HG03565 (cell line): ENCODE results near the gene UQCR11.

Source experiments
- ATAC-seq: cut with Tn5 transposase; IDR thresholded peaks from one replicate; pipeline ENCODE4 v1.9.1; 2021; ENCODE audit warnings: mild to moderate bottlenecking, moderate library complexity; ENCODE audit not compliant: unreplicated experiment

Gene UQCR11

DNA sequence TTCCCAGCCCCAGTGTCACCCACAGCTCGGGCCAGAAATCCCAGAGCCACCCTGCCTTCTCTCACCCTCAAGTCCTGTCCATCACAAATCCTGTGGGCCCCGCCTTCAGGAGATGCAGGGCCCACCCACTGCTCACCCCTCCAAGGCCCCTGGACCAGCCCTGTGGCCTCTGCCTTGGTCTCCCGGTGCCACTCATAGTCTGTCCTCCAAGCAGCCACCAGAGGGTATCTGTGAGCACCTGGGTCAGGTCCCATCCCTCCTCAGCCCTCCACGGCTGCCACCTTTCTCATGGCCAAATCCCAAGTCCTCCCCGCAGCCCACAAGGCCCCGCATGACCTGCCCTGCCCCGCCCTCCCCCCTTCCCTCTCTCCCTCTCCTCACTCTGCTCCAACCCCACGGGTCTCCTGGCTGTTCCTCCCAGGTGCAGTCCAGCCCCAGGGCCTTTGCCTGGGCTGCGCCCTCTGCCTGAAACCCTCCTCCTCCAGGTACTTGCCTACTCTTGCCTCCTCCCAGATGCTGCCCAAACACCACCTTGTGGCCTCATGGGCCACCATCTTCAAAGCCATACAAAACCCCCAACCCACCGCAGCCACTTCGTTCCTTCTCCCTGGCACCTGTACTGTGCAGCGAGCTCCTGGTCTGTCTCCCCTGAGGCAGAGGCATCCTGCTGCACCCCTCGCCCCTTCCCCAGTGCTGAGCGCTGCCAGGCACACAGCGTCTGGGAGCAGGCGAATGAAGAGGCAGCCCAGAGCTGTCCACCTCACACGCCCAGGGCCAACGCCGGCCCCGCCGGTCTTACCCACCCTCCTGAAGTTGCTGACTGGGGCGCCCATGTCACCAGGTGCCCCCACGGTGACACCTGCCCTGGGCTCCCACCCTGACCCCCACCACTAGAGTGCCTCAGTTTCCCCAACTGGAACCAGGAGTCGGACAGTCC lies 13.2 kb upstream of the UQCR11 start:
- no peak for ATAC-seq

DNA sequence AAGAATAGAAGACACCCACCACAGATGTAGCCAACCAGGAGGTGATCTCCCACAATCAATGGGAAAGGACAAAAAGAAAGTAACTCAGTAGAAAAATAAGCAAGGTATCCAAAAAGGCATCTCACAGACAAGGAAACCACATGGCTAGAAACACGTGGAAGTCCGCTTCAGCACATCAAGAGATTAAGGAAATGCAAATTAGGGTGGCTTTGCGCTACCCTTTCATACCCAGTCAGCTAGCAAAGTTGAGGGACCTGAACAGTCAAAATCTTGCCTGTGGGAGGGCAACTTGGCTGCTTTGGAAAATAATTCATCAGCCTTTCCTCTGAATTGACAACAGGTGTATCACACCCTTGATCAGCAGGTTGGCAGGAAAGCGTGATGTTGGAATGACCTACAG lies 11.6 kb upstream of the UQCR11 start:
- no peak for ATAC-seq

DNA sequence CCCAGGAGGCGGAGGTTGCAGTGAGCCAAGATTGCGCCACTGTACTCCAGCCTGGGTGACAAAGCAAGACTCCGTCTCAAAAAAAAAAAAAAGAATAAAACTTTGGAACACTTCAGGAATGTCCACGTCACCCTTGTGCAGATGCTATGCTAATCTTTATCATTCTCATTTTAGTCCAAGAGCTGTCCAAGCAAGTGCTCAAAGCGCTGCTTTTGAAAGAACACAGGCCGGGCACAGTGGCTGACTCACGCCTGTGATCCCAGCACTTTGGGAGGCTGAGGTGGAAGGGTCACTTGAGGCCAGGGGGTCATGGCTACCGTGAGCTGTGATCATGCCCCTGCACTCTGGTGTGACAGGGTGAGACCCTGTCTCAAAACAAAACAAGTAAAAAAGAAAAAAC lies 11.1 kb upstream of the UQCR11 start:
- no peak for ATAC-seq

DNA sequence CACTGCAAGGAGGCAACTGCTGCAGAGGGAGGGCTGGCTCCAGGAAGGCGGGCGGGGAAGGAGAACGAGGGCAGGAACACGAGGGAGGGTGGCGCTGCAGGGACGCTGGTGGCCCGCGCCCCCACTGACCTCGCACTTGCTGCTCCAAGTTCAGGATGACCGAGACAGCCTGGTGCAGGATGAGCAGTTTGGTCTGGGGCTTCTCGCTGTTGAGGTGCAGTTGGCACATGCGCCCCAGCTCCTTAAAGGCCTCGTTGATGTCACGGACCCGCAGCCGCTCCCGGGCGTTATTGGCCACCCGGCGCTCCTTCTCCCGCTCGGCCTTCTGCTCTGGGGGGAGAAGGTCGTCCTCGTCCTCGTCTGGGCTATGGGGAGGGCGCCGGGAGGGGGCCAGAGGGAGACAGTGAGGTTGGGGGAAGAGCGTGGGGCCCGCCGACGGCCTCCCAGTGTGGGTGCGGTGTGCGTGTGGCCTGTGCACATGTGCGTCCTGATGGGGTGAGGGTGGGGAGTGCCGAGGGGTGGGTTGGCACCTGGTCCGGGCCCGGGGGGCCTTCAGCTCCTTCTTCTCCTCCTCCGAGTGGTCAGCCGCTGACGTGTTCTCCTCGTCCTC lies 10.0 kb upstream of the UQCR11 start:
- no peak for ATAC-seq

DNA sequence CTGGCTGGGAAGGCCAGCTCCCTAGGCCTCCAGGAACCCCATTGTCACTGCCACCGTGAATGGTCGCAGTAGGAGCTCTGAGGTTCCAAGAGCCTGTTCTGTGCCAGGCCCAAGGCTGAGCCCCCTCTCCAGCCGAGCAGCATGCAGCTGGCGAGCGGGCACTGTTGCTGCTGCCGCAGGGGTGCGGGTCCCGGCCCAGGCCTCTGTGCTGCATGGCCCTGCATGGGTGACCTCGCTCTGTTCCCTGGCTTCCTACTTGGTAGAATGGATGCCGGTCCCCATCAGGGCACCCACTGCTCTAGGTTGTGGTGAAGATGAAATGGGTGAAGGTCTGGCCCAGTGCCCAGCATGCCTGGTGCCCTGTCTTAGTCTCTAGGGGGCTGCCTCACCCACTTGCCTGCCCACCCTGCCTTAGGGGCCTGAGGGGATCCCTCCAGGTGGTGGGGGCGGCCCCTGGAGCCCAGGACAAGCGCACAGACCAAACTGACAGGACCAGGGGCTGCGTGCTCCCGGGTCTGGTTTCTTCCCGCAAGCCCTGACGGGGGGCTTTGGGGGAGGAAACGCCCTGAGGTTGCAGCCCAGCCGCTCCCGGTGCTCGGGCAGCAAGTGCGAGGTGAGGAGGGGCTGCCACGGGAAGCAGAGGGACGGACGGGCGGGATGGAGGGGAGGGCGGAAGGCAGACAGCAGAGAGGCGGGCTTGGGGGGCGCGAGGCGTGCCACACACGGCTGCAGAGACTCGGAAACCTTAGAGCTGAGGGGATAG lies 8.7 kb upstream of the UQCR11 start:
- no peak for ATAC-seq

DNA sequence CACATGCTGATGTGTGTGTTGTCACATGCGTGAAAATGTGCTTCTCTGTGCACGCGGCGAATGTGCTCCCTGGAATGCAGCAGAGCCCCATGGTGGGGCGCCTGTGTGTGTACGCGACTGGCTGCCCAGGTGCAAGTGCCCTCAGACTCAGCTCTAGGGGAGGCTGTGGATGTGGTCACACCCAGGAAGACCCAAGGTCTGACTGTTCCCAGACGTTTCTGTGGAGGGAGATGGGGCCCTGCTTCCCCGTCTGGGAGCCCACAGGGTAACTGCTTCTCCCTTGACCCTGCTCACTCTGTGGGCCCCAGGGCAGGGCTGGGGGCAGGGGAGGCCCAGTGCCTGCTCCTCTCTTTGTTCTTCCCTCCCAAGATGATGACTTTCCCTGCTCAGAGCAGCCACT lies 7.9 kb upstream of the UQCR11 start:
- no peak for ATAC-seq

DNA sequence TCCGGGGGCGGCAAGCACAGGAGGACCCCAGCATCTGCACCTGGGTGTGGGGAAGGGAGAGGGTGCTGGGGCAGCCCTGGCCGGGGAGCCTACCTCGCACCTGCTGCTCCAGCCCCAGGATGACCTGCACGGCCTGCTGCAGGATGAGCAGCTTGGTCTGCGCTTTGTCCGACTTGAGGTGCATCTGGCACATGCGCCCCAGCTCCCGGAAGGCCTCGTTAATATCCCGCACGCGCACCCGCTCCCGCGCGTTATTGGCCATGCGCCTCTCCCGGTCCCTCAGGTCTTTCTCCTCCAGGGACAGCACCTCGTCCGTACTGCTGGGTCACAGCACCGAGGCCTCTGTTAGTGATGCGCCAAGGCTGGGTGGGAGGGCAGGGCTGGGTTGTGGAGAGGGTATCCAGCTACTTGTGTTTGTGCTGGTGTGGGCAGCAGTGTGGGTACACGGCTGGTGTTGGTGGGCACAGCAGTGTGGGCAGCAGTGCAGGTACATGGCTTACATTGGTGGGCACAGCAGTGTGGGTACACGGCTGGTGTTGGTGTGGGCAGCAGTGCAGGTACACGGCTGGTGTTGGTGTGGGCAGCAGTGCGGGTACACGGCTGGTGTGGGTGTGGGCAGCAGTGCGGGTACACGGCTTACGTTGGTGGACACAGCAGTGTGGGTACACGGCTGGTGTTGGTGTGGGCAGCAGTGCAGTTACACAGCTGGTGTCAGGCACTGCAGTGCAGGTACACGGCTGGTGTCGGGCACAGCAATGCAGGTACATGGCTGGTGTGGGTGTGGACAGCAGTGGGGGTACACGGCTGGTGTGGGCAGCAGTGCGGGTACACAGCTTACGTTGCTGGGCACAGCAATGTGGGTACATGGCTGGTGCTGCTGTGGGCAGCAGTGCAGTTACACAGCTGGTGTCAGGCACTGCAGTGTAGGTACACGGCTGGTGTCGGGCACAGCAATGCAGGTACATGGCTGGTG lies 7.1 kb upstream of the UQCR11 start:
- ATAC-seq: no peak

DNA sequence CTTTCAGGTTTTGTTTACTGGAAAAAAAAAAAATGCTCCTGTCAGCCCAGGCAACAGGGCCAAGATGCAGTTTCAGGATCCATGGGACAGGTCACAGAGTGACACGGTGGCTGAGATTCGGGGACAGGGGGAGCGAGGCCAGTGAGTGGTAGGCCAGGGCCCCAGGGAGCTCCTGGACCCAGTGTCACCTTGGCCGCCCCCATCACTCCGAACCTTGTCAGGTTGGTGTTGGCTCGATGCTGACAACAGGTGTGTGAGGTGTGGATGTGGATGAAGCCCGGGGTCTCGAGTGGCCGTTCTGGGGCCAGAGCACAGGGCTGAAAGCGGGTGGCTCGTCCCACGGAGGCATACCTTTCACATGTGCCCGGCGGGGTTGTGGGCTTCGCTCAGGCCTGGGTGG lies 6.1 kb upstream of the UQCR11 start:
- ATAC-seq: no peak

DNA sequence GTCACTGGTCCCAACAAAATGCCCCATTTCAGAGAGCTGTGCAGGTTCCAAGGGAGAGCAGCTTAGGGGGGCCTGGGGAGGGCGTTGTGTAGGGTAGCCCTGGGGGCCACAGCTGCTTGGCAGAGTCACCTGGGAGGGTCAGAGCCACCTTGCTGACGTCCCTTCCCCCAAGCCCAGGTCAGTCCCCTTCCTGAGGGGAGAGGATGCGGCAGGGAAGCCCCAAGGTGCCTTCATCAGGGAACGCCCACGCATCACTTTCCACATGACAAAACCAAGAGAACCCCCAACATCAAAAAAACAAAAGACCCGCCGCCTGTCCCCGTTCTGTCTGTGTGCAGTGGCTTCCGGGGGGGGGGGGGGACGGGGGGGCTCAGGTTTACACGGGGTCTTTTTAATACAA lies 5.3 kb upstream of the UQCR11 start:
- no peak for ATAC-seq

DNA sequence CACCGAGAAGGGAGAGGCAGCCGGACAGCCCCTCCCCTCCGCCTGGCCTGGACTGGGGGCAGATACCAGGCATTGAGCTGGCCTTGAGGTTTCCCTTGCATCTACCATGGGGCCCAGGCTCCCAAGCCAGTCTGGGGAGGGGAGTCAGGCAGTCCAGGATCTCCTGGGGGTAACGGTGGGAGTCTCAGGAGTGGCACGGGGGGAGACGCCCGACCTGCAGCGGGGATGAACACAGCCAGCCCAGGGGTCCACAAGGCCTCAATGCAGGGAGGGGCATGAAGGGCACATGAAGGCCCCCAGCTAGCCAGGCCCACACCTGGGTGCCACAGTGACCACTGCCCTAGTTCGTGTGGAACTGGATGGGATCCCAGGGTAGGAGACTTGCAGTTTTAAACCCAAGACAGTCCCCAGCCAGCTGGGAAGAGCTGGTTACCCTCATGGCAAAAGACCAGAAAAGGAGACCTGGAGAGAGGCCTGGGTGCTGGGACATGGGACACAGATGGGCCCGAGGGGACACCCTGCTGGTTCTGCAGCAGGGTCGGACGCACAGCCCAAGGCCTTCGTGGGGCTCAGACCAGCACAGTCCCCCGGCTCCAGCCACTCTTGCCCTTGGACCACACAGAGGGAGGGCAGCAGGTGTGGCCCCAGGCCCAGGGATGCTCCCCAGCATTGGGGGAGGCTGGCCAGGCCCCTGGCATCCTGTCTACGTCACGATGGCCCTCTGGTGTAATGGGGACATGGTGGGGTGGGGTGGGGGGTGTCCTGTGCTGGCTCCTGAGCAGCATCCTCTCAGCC lies 4.6 kb upstream of the UQCR11 start:
- ATAC-seq: no peak

DNA sequence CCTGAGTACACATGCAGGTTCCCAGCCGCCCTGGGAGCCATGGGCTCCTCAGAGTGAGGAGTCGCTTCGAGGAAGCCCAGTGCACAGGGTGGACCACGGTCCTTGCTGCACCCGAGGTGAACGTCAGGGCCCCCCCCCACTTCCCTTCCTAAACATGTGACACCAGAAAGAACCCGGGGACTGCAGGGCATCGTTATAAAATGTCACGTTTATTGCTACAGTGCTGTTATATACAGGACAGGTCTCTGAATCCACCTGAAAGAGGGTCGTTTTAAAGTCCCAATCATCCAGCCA lies 3.8 kb upstream of the UQCR11 start:
- no peak for ATAC-seq

DNA sequence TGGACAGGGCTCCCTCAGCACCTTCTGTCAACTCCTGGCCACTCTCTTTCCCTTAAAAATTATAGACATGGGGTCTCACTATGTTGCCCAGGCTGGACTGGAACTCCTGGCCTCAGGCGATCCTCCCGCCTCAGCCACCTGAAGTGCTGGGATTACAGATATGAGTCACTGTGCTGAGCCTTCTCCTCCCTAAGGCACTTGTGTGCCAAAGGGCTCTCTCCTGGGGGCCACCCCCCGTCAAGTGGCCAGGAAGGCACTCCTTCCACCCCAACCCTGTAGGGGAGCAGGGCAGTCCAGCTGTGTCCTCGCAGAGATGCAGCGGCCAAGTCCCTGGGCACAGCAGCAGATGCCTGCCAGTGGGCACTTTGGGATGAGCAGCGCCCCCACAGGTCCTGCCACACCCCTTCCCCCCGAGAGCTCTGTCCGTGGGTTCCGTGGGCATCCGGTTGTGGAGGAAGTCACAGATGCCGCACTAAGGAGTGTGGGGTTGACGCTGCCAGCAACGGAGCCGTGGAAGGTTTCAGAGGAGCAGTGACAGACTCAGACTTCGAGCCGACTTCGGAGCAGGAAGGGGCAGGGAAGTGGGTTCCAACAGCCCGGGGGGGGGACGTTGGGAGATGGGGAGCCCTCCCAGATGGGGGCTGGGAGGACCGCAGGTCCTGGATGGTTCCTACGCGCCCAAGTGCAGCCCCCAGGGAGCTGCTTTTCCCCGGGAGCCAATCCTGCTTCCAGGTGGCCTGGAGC lies 3.3 kb upstream of the UQCR11 start:
- ATAC-seq: no peak

DNA sequence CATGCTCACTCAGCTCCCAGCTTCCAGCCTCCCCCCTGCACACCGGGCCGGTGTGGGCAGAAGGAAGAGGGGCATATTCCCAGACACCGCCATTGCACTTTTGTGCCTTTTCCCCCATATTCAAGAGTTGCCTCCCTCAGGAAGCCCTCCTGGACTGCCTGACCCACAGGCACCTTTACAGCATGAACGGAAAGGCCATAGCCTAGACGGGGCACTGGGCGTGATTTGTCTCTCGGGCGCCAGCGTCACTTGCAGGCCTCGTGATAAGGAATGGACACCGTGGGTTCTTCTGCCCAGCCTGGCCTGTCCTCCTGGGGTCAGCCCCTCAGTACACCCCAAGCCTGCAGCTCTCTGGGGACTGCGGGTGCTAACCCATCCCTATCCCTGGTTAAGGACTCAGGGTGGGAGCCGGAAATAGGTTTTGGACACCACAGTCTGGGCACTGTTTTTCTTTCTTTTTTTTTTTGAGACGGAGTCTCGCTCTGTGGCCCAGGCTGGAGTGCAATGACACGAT lies 933 bp upstream of the UQCR11 start:
- ATAC-seq: no peak

DNA sequence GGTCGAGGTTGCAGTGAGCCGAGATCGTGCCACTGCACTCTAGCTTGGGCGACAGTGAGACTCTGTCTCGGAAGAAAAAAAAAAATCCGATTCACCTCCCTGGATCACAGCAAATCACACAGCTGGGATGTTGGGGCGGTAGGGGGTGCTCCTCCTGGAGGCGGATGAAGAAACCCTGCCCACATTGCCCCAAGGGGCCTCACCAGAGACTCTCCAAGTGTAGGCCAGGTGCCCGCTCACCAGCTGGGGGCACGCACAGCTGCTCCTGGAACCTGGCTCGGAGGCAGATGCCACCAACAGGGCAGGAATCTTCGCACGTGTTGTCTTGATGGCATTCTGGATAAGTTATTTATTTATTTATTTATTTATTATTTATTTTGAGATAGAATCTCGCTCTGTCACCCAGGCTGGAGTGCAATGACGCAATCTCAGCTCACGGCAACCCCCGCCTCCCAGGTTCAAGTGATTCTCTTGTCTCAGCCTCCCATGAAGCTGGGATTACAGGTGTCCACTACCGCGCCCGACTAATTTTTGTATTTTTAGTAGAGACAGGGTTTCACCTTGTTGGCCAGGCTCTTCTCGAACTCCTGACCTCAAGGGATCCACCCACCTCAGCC lies 3.1 kb downstream of the UQCR11 start:
- no peak for ATAC-seq

DNA sequence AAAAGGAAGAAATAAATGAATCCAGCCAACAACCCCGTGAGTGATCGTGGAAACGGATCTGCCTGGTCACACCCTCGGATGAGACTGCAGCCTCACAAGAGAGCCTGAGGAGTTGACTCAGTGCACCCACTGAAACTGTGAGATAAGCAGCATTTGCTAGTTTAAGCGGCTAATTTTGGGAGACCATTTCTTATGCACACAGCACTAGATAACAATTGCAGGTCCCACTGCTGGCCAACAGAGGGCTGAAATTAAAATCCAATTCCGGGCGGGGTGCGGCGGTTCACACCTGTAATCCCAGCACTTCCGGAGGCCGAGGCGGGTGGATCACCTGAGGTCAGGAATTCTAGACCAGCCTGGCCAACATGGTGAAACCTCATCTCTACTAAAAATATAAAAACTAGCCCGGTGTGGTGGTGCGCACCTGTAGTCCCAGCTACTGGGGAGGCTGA lies 3.6 kb downstream of the UQCR11 start:
- no peak for ATAC-seq

DNA sequence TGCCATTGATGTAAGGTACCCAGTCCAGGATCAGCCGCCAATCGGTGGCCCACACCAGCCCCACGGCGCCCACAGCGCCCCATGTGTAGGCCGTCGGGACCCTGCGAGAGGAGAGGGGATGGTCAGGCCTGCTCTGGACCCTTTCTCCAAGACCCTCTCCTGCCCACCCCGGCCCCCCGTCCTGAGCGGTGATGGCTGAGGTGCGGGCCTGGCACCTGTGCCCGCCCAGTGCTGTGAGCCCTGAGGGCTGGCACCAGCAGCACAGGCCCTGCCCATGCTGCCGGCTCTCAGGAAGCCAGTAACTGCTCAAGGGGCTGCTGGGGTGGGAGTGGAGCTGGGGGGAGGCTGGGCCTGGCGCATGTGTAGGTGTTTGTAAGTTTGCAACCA lies 5.8 kb downstream of the UQCR11 start:
- no peak for ATAC-seq

DNA sequence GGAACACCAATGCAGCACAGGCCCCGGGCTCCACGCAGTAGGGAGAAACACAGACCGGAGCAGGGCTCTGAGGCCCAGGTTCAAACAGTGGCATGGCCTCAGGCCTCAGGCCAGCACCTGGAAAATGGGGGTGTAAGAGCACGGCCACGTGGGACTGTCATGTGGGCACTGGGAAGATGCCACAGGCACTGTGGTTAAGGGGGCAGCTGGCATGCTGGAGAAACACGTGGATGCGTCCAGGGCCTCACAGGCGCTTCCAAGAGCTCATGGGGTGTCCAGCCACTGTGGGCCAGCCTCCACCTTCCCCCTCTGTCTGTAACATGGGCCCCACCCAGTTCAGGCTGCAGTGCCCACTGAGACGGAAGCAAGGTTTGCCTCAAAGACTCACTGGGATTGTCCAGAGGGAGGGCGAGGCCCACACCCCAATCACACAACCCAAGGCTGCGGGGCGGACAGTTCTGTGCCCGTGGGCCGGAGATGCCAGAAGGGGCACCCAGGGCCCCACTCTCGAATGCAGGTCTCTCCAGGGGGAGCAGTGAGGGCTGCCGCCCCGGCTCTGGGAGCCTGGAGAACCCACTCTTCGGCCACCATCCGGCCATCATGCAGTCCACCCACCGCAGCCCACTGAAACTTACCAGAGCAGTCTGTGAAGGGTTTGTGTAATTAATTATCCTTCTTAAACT lies 6.3 kb downstream of the UQCR11 start:
- no peak for ATAC-seq

DNA sequence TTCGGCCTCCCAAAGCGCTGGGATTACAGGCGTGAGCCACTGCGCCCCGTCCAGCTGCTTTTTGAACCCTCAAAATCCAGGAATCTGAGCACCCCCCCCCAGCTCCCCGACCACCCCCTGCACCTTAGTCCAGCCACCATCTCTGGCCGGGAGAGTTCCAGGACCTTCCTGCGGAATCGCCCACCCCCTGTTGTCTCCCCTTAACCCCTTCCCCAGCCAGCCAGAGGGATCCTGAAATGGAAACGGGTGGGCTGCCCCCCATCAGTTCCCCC lies 11.8 kb downstream of the UQCR11 start:
- no peak for ATAC-seq
